Mesenchymal stem cell (in vitro differentiated cells and primary cell): ENCODE results near the gene CYYR1.

ENCODE experiments used
- DNase-seq: peaks from one replicate; pipeline ENCODE4 v3.0.0-alpha.2; 2013
- H2AFZ ChIP-seq: one replicate; pipeline ENCODE4 v1.6.1; 2013; ENCODE audit warnings: low read depth, mild to moderate bottlenecking, control low read depth, inconsistent platforms, low read length, moderate library complexity
- H2AK5ac ChIP-seq: 2 replicates; pipeline ENCODE4 v1.6.1; 2013; ENCODE audit warnings: low read length, moderate library complexity, mild to moderate bottlenecking, inconsistent platforms; ENCODE audit not compliant: severe bottlenecking
- H2BK120ac ChIP-seq: one replicate; pipeline ENCODE4 v1.6.1; 2013; ENCODE audit warnings: low read depth, mild to moderate bottlenecking, inconsistent platforms, low read length, moderate library complexity
- H2BK12ac ChIP-seq, 2 experiments: one replicate each; pipeline ENCODE4 v1.6.1; 2013; ENCODE audit warnings: inconsistent platforms in 2 of 2, low read length in 2 of 2, mild to moderate bottlenecking in 2 of 2, moderate library complexity in 2 of 2, control low read depth in 1 of 2
- H2BK15ac ChIP-seq: one replicate; pipeline ENCODE4 v1.6.1; 2013; ENCODE audit warnings: mild to moderate bottlenecking, low read depth, inconsistent platforms; ENCODE audit not compliant: poor library complexity, severe bottlenecking
- H2BK5ac ChIP-seq: 2 replicates; pipeline ENCODE4 v1.6.1; 2013; ENCODE audit warnings: low read depth, mild to moderate bottlenecking, low read length, control low read depth, inconsistent platforms; ENCODE audit not compliant: poor library complexity, severe bottlenecking
- H3K14ac ChIP-seq, 2 experiments: one replicate each; pipeline ENCODE4 v1.6.1; 2013; ENCODE audit warnings: inconsistent platforms in 2 of 2, low read length in 2 of 2, control low read depth in 1 of 2, mild to moderate bottlenecking in 1 of 2, moderate library complexity in 1 of 2
- H3K18ac ChIP-seq, 2 experiments: one replicate each; pipeline ENCODE4 v1.6.1; 2013; ENCODE audit warnings: inconsistent platforms in 2 of 2, low read length in 2 of 2, control low read depth in 1 of 2, low read depth in 1 of 2, mild to moderate bottlenecking in 1 of 2
- H3K23ac ChIP-seq, 2 experiments: one replicate each; pipeline ENCODE4 v1.6.1; 2013; ENCODE audit warnings: inconsistent platforms in 2 of 2, low read length in 2 of 2, mild to moderate bottlenecking in 2 of 2, moderate library complexity in 2 of 2, control low read depth in 1 of 2
- H3K27ac ChIP-seq: 2 replicates; pipeline ENCODE4 v1.5.1; 2013; ENCODE audit warnings: mild to moderate bottlenecking, moderate library complexity, low read length, control low read depth, inconsistent platforms; ENCODE audit not compliant: poor library complexity, severe bottlenecking
- H3K27me3 ChIP-seq, 2 experiments: 2 replicates each; pipeline versions ENCODE4 v1.6.1 to v1.7.0; 2013; ENCODE audit warnings: low read length in 2 of 2, mild to moderate bottlenecking in 2 of 2, moderate library complexity in 2 of 2, control low read depth in 1 of 2, inconsistent platforms in 1 of 2; ENCODE audit not compliant: control insufficient read depth in 1 of 2, insufficient read depth in 1 of 2
- H3K36me3 ChIP-seq, 2 experiments: 2 replicates each; pipeline versions ENCODE4 v1.6.1 to v1.7.0; 2013; ENCODE audit warnings: low read length in 2 of 2, control low read depth in 1 of 2, inconsistent platforms in 1 of 2, low read depth in 1 of 2, mild to moderate bottlenecking in 1 of 2; ENCODE audit not compliant: insufficient read depth in 2 of 2, control insufficient read depth in 1 of 2
- H3K4ac ChIP-seq, 2 experiments: one replicate each; pipeline ENCODE4 v1.6.1; 2013; ENCODE audit warnings: inconsistent platforms in 2 of 2, low read length in 2 of 2, mild to moderate bottlenecking in 2 of 2, moderate library complexity in 2 of 2, control low read depth in 1 of 2, low read depth in 1 of 2
- H3K4me1 ChIP-seq: 2 replicates; pipeline ENCODE4 v1.6.1; 2013; ENCODE audit warnings: low read depth, low read length, control low read depth; ENCODE audit not compliant: control insufficient read depth, insufficient read depth
- H3K4me2 ChIP-seq: 2 replicates; pipeline ENCODE4 v1.6.1; 2013; ENCODE audit warnings: low read length, mild to moderate bottlenecking, inconsistent platforms; ENCODE audit not compliant: poor library complexity, severe bottlenecking
- H3K4me3 ChIP-seq, 2 experiments: 2 replicates each; pipeline versions ENCODE4 v1.5.1 to v1.7.0; 2013; ENCODE audit warnings: low read length in 2 of 2, mild to moderate bottlenecking in 2 of 2, control low read depth in 1 of 2, low read depth in 1 of 2; ENCODE audit not compliant: insufficient read depth in 1 of 2
- H3K79me1 ChIP-seq: replicated peaks from 2 replicates; pipeline ENCODE4 v1.6.1; 2013; ENCODE audit warnings: mild to moderate bottlenecking, control low read depth, low read length, inconsistent platforms; ENCODE audit not compliant: poor library complexity, severe bottlenecking
- H3K9ac ChIP-seq: 2 replicates; pipeline ENCODE4 v1.7.0; 2013; ENCODE audit warnings: mild to moderate bottlenecking, low read length, moderate library complexity
- H3K9me3 ChIP-seq: 2 replicates; pipeline ENCODE4 v1.7.0; 2013; ENCODE audit warnings: mild to moderate bottlenecking, low read length; ENCODE audit not compliant: control insufficient read depth
- H4K8ac ChIP-seq: one replicate; pipeline ENCODE4 v1.6.1; 2013; ENCODE audit warnings: inconsistent platforms, mild to moderate bottlenecking, low read length, moderate library complexity
- H4K91ac ChIP-seq: one replicate; pipeline ENCODE4 v1.6.1; 2013; ENCODE audit warnings: mild to moderate bottlenecking, low read length, inconsistent platforms
- WGBS: methylation state at CpG from one replicate; pipeline ENCODE4 v1.1.7; 2013; ENCODE audit warnings: mixed read lengths; 5-methylcytosine and 5-hydroxymethylcytosine counted together

The CYYR1 gene

GRCh38 chr21:26495283-26495849 is 77.7 kb downstream of the CYYR1 start:
- H3K4me3 ChIP-seq, result no peak overlapping the region
- no peaks in the 10 kb centered on the region for H3K4me1 ChIP-seq
- H3K14ac ChIP-seq, result no peak overlapping the region
- no peak overlapping the region for H2AK5ac ChIP-seq
- no peak overlapping the region for H3K27ac ChIP-seq
- H3K36me3 ChIP-seq, result no peaks in the 10 kb centered on the region
- no peak overlapping the region for H3K23ac ChIP-seq
- no peaks in the 10 kb centered on the region for H3K27me3 ChIP-seq
- H3K18ac ChIP-seq, result no peak overlapping the region
- DNase-seq, result no peak
- no peak overlapping the region for H2BK12ac ChIP-seq
- no peak overlapping the region for H3K9ac ChIP-seq
- H2AFZ ChIP-seq, result no peak overlapping the region
- no peak overlapping the region for H4K91ac ChIP-seq
- no peaks in the 10 kb centered on the region for H3K9me3 ChIP-seq
- no peak overlapping the region for H4K8ac ChIP-seq
- H2BK15ac ChIP-seq, result no peak overlapping the region
- no peak overlapping the region for H3K4ac ChIP-seq
- 90% methylated on average over 10 of the region's 10 CpGs for WGBS
- no peaks in the 10 kb centered on the region for H3K79me1 ChIP-seq
- H2BK5ac ChIP-seq, result no peak overlapping the region
- H2BK120ac ChIP-seq, result no peak overlapping the region
- H3K4me2 ChIP-seq, result no peak overlapping the region

DNA sequence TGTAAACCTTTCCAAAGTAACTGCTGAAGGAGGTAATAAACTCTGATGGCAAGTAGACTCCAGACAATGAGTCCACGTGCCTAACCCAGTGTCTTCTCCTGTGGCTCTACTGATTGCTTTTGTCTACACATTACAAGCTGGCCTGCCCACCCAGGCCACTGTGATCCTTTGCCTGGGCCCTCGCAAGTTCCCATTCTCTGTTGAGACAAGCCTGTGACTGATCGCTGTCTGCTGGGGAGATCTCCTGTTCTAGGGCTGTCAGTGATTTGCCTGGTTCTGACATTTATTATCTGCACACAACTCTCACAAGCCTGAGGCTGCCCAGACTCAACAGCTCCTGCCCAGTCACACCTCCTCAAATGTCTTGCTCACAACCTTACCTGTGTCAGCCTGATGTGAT is 81.4 kb downstream of the CYYR1 start:
- no peak overlapping the region for H3K27ac ChIP-seq
- H3K23ac ChIP-seq, result no peak overlapping the region
- H3K36me3 ChIP-seq, result no peaks in the 10 kb centered on the region
- H2AK5ac ChIP-seq, result peak overlapping the region; percentile 26
- H4K8ac ChIP-seq, result no peak overlapping the region
- no peak overlapping the region for H2BK5ac ChIP-seq
- H3K4ac ChIP-seq, result no peak overlapping the region
- DNase-seq, result no peak
- no peak overlapping the region for H2AFZ ChIP-seq
- no peak overlapping the region for H3K14ac ChIP-seq
- no peak overlapping the region for H2BK12ac ChIP-seq
- 87% methylated on average over 3 of the region's 3 CpGs for WGBS
- H3K4me1 ChIP-seq, result no peaks in the 10 kb centered on the region
- H3K79me1 ChIP-seq, result no peaks in the 10 kb centered on the region
- no peak overlapping the region for H3K9ac ChIP-seq
- no peak overlapping the region for H2BK120ac ChIP-seq
- H4K91ac ChIP-seq, result no peak overlapping the region
- H3K4me3 ChIP-seq, result no peak overlapping the region
- H3K27me3 ChIP-seq, result no peaks in the 10 kb centered on the region
- no peak overlapping the region for H3K4me2 ChIP-seq
- H3K9me3 ChIP-seq, result no peaks in the 10 kb centered on the region
- H3K18ac ChIP-seq, result no peak overlapping the region
- no peak overlapping the region for H2BK15ac ChIP-seq

GRCh38 chr21:26490771-26491170 is 82.3 kb downstream of the CYYR1 start:
- no peaks in the 10 kb centered on the region for H3K36me3 ChIP-seq
- no peak overlapping the region for H3K4ac ChIP-seq
- no peak overlapping the region for H2BK15ac ChIP-seq
- no peak overlapping the region for H3K23ac ChIP-seq
- H3K4me1 ChIP-seq, result no peaks in the 10 kb centered on the region
- H3K9ac ChIP-seq, result no peak overlapping the region
- no peak overlapping the region for H3K14ac ChIP-seq
- H2BK120ac ChIP-seq, result no peak overlapping the region
- H2AFZ ChIP-seq, result no peak overlapping the region
- no peak for DNase-seq
- H2AK5ac ChIP-seq, result no peak overlapping the region
- no peaks in the 10 kb centered on the region for H3K9me3 ChIP-seq
- no peak overlapping the region for H2BK5ac ChIP-seq
- no peak overlapping the region for H3K4me3 ChIP-seq
- H2BK12ac ChIP-seq, result no peak overlapping the region
- H3K79me1 ChIP-seq, result no peaks in the 10 kb centered on the region
- no peak overlapping the region for H4K91ac ChIP-seq
- H3K4me2 ChIP-seq, result no peak overlapping the region
- H3K27ac ChIP-seq, result peak overlapping the region; percentile 70
- H3K27me3 ChIP-seq, result no peaks in the 10 kb centered on the region
- H4K8ac ChIP-seq, result no peak overlapping the region
- H3K18ac ChIP-seq, result no peak overlapping the region
- 25% methylated on average over 2 of the region's 2 CpGs for WGBS

- Histone ChIP-seq H3K36me3 (no peaks in the 10 kb centered on the region), H2AFZ (no peak overlapping the region), H3K4me3 (no peak overlapping the region), H3K27ac (no peak overlapping the region), H2BK5ac (no peak overlapping the region), H3K9me3 (no peaks in the 10 kb centered on the region), H3K4me2 (no peak overlapping the region), H3K9ac (no peak overlapping the region), H4K8ac (no peak overlapping the region), H2BK120ac (no peak overlapping the region), H3K18ac (no peak overlapping the region), H3K14ac (no peak overlapping the region), H2BK12ac (no peak overlapping the region), H4K91ac (no peak overlapping the region), H3K27me3 (no peaks in the 10 kb centered on the region), H2AK5ac (peak overlapping the region; percentile 41), H3K79me1 (no peaks in the 10 kb centered on the region), H3K4ac (no peak overlapping the region), H3K4me1 (no peaks in the 10 kb centered on the region), H3K23ac (no peak overlapping the region), H2BK15ac (no peak overlapping the region)
- DNase-seq, result no peak
- 91% methylated on average over 6 of the region's 6 CpGs for WGBS
Observed at GRCh38 chr21:26489781-26490180, 83.3 kb downstream of the CYYR1 start.
